Measurements from ENCODE around the gene PAQR7. TPM values are rescaled to one million over a fixed set of nuclear protein-coding genes. Genes with fewer than 3 reads are reported as not detected.
A peak's percentile ranks its signal among the peaks of the same experiment; 100 is the strongest.

PAQR7 gene
- total RNA-seq, 1 donor from 2014 or later = 8.6 TPM

GRCh38 chr1:25904943-25905679 lies 29.6 kb upstream of the PAQR7 start:
- no peak for FAIRE-seq
- DNase-seq (ENCODE audit: low spot score in 2 of 2) = peak; percentile 84 to 87

- no peak for FAIRE-seq
- DNase-seq (ENCODE audit: low spot score in 2 of 2) = no peak
Measured at GRCh38 chr1:25903986-25904385, 28.5 kb upstream of the PAQR7 start.

GRCh38 chr1:25902462-25902861 lies 27.0 kb upstream of the PAQR7 start:
- DNase-seq (ENCODE audit: low spot score in 2 of 2) = no peak
- no peak for FAIRE-seq

GRCh38 chr1:25900219-25900618 lies 24.7 kb upstream of the PAQR7 start:
- DNase-seq (ENCODE audit: low spot score in 2 of 2) (peak in 1 of 2 donors; percentile 38), FAIRE-seq (no peak)

GRCh38 chr1:25899792-25900191 lies 24.3 kb upstream of the PAQR7 start:
- FAIRE-seq (no peak), DNase-seq (ENCODE audit: low spot score in 2 of 2) (no peak)

- FAIRE-seq = no peak
- DNase-seq (ENCODE audit: low spot score in 2 of 2) = no peak
Measured at GRCh38 chr1:25898223-25899015, 22.9 kb upstream of the PAQR7 start.

- FAIRE-seq = no peak
- DNase-seq (ENCODE audit: low spot score in 2 of 2) = no peak
Measured at GRCh38 chr1:25897754-25898153, 22.2 kb upstream of the PAQR7 start.

- FAIRE-seq (no peak), DNase-seq (ENCODE audit: low spot score in 2 of 2) (no peak)
Measured at GRCh38 chr1:25896266-25896665, 20.8 kb upstream of the PAQR7 start.

GRCh38 chr1:25895365-25895990 lies 20.0 kb upstream of the PAQR7 start:
- FAIRE-seq (peak; percentile 67), DNase-seq (ENCODE audit: low spot score in 2 of 2) (peak; percentile 76 to 93)

- DNase-seq (ENCODE audit: low spot score in 2 of 2) = no peak
- no peak for FAIRE-seq
Measured at GRCh38 chr1:25893116-25893515, 17.6 kb upstream of the PAQR7 start.

GRCh38 chr1:25891606-25892005 lies 16.1 kb upstream of the PAQR7 start:
- FAIRE-seq (no peak), DNase-seq (ENCODE audit: low spot score in 2 of 2) (no peak)

GRCh38 chr1:25890239-25891034 lies 14.9 kb upstream of the PAQR7 start:
- FAIRE-seq (no peak), DNase-seq (ENCODE audit: low spot score in 2 of 2) (no peak)

GRCh38 chr1:25889470-25889869 lies 14.0 kb upstream of the PAQR7 start:
- no peak for DNase-seq (ENCODE audit: low spot score in 2 of 2)
- FAIRE-seq = no peak

- DNase-seq (ENCODE audit: low spot score in 2 of 2) (no peak), FAIRE-seq (no peak)
Measured at GRCh38 chr1:25888426-25888987, 13.0 kb upstream of the PAQR7 start.

- DNase-seq (ENCODE audit: low spot score in 2 of 2) (no peak), FAIRE-seq (no peak)
Measured at GRCh38 chr1:25885602-25886001, 10.1 kb upstream of the PAQR7 start.

- FAIRE-seq = no peak
- DNase-seq (ENCODE audit: low spot score in 2 of 2) = no peak
Measured at GRCh38 chr1:25881266-25881665, 5.8 kb upstream of the PAQR7 start.

GRCh38 chr1:25880518-25880917 lies 5.0 kb upstream of the PAQR7 start:
- DNase-seq (ENCODE audit: low spot score in 2 of 2) = no peak
- FAIRE-seq = no peak

- DNase-seq (ENCODE audit: low spot score in 2 of 2) (no peak), FAIRE-seq (no peak)
Measured at GRCh38 chr1:25879675-25880074, 4.2 kb upstream of the PAQR7 start.

- DNase-seq (ENCODE audit: low spot score in 2 of 2) = no peak
- FAIRE-seq = no peak
Measured at GRCh38 chr1:25878690-25879089, 3.2 kb upstream of the PAQR7 start.

GRCh38 chr1:25877155-25877554 lies 1.6 kb upstream of the PAQR7 start:
- DNase-seq (ENCODE audit: low spot score in 2 of 2) = no peak
- no peak for FAIRE-seq

Measured in frontal cortex (tissue), 4 donors.